KMS-11 (cell line): ENCODE measurements around the gene CCP110.

Source experiments
- H2AFZ ChIP-seq: fragments of 200-600 bp; sonication (generic); 2 replicates; pipeline ENCODE4 v1.6.1; 2016; ENCODE audit warnings: antibody characterized with exemption, mixed run types, low read depth
- H3K27ac ChIP-seq: fragments of 200-600 bp; sonication (generic); 2 replicates; pipeline ENCODE4 v1.6.1; 2016; ENCODE audit warnings: mild to moderate bottlenecking, mixed run types
- H3K27me3 ChIP-seq: fragments of 200-600 bp; sonication (generic); 2 replicates; pipeline ENCODE4 v1.6.1; 2017; ENCODE audit warnings: mild to moderate bottlenecking, low read depth, mixed run types, moderate library complexity; ENCODE audit not compliant: insufficient read depth
- H3K36me3 ChIP-seq: fragments of 200-600 bp; sonication (generic); 2 replicates; pipeline ENCODE4 v1.6.1; 2017; ENCODE audit warnings: mild to moderate bottlenecking, mixed run types; ENCODE audit not compliant: insufficient read depth
- H3K4me1 ChIP-seq: fragments of 200-600 bp; sonication (generic); 2 replicates; pipeline ENCODE4 v1.6.1; 2016; ENCODE audit warnings: mild to moderate bottlenecking, low read depth, mixed run types; ENCODE audit not compliant: poor library complexity, severe bottlenecking
- H3K4me2 ChIP-seq: fragments of 200-600 bp; sonication (generic); 2 replicates; pipeline ENCODE4 v1.7.0; 2016; ENCODE audit warnings: mild to moderate bottlenecking, mixed run types
- H3K4me3 ChIP-seq: fragments of 200-600 bp; sonication (generic); IDR thresholded peaks from 2 replicates; pipeline ENCODE4 v1.6.1; 2017; ENCODE audit warnings: low read depth, low read length, mixed read lengths; ENCODE audit not compliant: insufficient read depth
- H3K79me2 ChIP-seq: fragments of 200-600 bp; sonication (generic); 2 replicates; pipeline ENCODE4 v1.6.1; 2016; ENCODE audit warnings: low read depth, mixed run types; ENCODE audit not compliant: insufficient read depth
- H3K9ac ChIP-seq: fragments of 200-600 bp; sonication (generic); 2 replicates; pipeline ENCODE4 v1.6.1; 2016; ENCODE audit warnings: mild to moderate bottlenecking, mixed run types
- H4K20me1 ChIP-seq: fragments of 200-600 bp; sonication (generic); 2 replicates; pipeline ENCODE4 v1.6.1; 2016; ENCODE audit warnings: mild to moderate bottlenecking, mixed run types; ENCODE audit not compliant: insufficient read depth
- TF ChIP-seq, protein P1 (sequence below): fragments of 200-600 bp; sonication (generic); conservative IDR thresholded peaks from 2 replicates; pipeline ENCODE4 v1.6.1; 2017; ENCODE audit warnings: low read depth, mild to moderate bottlenecking, antibody characterized with exemption, low read length, moderate library complexity, mixed read lengths

Gene CCP110

DNA sequence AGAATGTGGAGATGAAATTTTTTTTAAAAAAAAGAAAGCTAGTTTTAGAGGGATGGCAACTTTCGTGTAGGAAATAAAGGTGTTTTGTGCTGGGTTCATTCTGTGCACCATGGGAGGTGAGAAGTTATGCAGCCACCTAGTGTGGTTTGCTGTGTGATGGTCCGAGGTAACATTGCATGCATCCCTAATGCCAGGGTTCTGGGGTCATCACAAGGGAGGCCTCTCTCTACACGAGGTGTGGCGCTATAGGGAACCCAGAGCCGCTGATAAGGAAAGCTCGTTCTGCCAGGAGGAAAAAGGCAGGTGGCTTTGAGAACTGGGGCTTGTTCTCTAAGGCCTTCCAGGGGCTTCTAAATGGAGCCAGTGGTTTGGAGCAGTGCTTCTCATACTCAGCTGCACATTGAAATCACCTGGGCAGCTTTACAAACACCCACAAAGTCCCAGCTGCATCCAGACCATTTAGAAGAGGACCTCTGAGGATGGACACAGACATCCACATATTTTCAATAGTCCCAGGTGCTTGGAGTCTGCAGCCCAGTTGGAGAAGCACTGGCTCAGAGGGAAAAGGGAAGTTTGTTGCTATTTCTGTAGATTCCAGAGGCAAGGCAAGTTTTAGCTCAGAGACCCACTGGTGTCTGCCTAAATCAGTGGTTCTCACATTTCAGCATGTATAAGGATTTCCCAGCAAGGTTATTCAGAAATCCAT is 75.2 kb downstream of the CCP110 start:
- Histone ChIP-seq H3K79me2 (no peaks in the 10 kb centered on the region), H3K27me3 (no peaks in the 10 kb centered on the region), H3K9ac (no peak overlapping the region), H3K36me3 (no peaks in the 10 kb centered on the region), H3K27ac (no peak overlapping the region), H3K4me3 (no peak overlapping the region), H4K20me1 (no peaks in the 10 kb centered on the region), H2AFZ (no peak overlapping the region), H3K4me2 (no peak overlapping the region), H3K4me1 (peaks cover 6% of the 10 kb centered on the region)
- TF ChIP-seq, protein P1, sequence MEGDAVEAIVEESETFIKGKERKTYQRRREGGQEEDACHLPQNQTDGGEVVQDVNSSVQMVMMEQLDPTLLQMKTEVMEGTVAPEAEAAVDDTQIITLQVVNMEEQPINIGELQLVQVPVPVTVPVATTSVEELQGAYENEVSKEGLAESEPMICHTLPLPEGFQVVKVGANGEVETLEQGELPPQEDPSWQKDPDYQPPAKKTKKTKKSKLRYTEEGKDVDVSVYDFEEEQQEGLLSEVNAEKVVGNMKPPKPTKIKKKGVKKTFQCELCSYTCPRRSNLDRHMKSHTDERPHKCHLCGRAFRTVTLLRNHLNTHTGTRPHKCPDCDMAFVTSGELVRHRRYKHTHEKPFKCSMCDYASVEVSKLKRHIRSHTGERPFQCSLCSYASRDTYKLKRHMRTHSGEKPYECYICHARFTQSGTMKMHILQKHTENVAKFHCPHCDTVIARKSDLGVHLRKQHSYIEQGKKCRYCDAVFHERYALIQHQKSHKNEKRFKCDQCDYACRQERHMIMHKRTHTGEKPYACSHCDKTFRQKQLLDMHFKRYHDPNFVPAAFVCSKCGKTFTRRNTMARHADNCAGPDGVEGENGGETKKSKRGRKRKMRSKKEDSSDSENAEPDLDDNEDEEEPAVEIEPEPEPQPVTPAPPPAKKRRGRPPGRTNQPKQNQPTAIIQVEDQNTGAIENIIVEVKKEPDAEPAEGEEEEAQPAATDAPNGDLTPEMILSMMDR: no peak

DNA sequence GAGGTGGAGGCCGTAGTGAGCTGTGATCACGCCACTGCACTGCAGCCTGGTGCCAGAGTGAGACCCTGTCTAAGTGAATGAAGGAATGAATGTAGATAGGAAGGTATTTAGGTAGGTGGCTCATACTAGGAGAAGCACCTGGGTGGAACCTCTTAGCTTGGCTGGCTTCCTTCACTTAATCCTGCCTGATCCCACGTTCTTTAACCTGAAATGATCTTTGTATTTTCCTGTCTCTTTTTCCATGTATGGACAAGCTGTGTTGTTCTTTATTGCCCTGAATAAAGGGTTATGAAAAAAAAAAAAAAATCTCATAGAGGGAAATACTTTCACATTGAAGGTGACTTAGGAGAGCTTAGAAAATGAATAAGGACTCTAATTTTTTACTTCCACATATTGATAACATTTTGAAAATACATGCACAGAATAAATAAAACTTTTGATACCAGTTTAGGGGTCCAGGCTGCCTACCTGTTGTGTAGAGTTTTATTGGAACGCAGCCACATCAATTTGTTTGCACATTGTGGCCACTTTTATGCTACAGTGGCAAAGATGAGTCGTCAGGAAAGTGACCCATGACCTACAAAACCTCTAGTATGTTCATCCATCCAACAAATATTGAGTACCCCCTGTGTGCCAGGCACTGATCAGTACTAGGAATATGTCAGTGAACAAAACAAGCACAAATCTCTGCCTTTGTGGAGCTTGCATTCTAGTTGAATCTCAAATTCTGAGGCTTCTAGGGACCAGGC is 76.4 kb downstream of the CCP110 start:
- Histone ChIP-seq H3K4me2 (no peak overlapping the region), H3K27ac (no peak overlapping the region), H3K27me3 (no peaks in the 10 kb centered on the region), H2AFZ (peak overlapping the region; percentile 96; the same call in 1 of the 2 replicates), H3K4me1 (peaks cover 6% of the 10 kb centered on the region), H3K36me3 (no peaks in the 10 kb centered on the region), H3K9ac (no peak overlapping the region), H4K20me1 (no peaks in the 10 kb centered on the region), H3K4me3 (no peak overlapping the region), H3K79me2 (no peaks in the 10 kb centered on the region)
- TF ChIP-seq, protein P1: no peak

DNA sequence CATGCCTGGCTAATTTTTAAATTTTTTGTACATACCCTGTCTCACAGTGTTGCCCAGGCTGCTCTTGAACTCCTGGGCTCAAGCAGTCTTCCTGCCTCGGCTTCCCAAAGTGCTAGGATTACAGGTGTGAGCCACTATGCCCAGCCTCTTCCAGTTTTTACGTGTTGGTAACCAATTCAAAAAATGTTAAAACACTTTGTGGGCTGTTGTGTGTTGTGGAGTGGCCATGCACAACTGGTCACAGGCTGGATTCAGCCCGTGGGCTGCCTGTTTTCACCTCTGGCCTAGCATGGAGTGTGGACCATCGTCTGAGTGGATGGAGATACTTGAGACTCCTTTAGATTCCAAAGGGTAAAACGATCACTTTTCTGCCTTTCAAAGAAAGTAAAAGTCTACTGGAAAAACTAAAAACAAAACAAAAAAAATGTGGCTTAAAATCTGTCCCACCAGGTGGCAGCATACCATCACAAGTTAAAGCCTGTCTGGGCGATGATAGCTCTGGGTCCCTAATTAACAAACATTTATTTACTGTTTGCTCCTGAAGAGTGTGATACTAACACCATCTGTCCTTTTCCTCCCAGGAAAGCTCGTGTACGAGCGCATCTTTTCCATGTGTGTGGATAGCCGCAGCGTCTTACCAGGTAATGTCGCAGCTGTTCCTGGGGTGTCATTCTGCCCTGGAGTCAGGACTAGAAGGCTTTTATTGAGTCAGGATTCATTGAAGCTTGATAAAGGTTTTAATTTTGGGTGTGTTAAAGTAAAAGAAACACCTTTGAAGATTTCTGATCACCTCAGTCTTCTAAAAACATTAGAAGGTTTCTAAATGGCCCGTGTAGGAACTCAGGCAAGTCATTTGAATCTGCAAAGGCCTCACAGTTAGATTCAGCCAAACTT is 77.6 kb downstream of the CCP110 start:
- Histone ChIP-seq H3K9ac (peak overlapping the region; percentile 45; the same call in 1 of the 2 replicates), H3K27ac (no peak overlapping the region), H3K27me3 (no peaks in the 10 kb centered on the region), H3K4me2 (peak overlapping the region; percentile 35; the same call in 1 of the 2 replicates), H4K20me1 (no peaks in the 10 kb centered on the region), H3K4me3 (no peak overlapping the region), H3K79me2 (no peaks in the 10 kb centered on the region), H3K4me1 (peaks cover 6% of the 10 kb centered on the region), H3K36me3 (no peaks in the 10 kb centered on the region), H2AFZ (peak overlapping the region; percentile 96)
- TF ChIP-seq, protein P1: peak; percentile 90
